ENCODE results near the gene RAB10. TPM values are rescaled to one million over a fixed set of nuclear protein-coding genes. Genes with fewer than 3 reads are reported as not detected.
A peak's percentile ranks its signal among the peaks of the same experiment; 100 is the strongest.

Gene RAB10
- total and polyA plus RNA-seq, 2 experiments from 2014 or later = 102 to 143 TPM

DNA sequence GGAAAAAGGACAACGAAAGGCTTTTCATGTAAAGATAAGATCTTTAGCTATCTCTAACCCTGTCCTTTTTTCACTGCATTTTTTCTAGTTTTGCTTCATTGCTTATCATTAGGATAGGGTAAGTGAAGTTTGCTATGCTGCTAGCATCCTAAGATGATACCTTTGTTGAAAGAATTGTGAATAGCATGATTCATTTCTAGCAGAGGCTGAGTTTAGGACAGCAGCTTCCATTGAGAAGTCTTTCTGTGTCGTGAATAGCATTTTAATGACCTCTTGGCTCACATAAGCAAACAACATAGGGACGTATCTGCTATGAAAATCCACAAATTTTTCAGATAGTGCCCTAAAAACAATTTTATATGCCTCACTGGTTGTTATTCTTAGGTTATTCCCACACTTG, 102.6 kb downstream of the RAB10 start:
- H3K27me3 ChIP-seq (ENCODE audit: insufficient read depth) = no peaks in the 10 kb centered on the region
- H3K27ac ChIP-seq (ENCODE audit: low read depth) = no peak overlapping the region; the same call in 1 of the 2 replicates
- Mint-ChIP-seq H3K4me1 (peaks cover 15% of the 10 kb centered on the region), H3K27ac (no peak overlapping the region), H3K27me3 (ENCODE audit: insufficient read depth, low read depth, poor library complexity) (peaks cover 5% of the 10 kb centered on the region), H3K4me3 (no peak overlapping the region), H3K9me3 (no peaks in the 10 kb centered on the region), H3K36me3 (ENCODE audit: low read depth) (peaks cover 14% of the 10 kb centered on the region)
- no peak overlapping the region for H3K4me2 ChIP-seq
- H3K4me1 ChIP-seq (ENCODE audit: insufficient read depth) = peaks cover 10% of the 10 kb centered on the region; the same call in 1 of the 2 replicates
- no peak overlapping the region for H3K4me3 ChIP-seq
- H3F3A ChIP-seq (replicated peaks; ENCODE audit: low read depth) = no peaks in the 10 kb centered on the region
- H4K20me1 ChIP-seq (replicated peaks; ENCODE audit: insufficient read depth) = peaks cover 8% of the 10 kb centered on the region; the same call in 1 of the 2 replicates
- DNase-seq (ENCODE audit: low spot score) = no peak
- peaks cover 6% of the 10 kb centered on the region; the same call in 1 of the 2 replicates for H3K79me2 ChIP-seq (replicated peaks; ENCODE audit: insufficient read depth)
- ATAC-seq = no peak
- H2AFZ ChIP-seq = no peak overlapping the region
- H3K9me2 ChIP-seq (ENCODE audit: insufficient read depth) = no peaks in the 10 kb centered on the region
- H3K36me3 ChIP-seq (ENCODE audit: insufficient read depth) = no peaks in the 10 kb centered on the region
- TF ChIP-seq POLR2AphosphoS5 (IDR thresholded peaks at IDR 0.05; ENCODE audit: low read depth) = no peak
- no peak for TF ChIP-seq JUNB (IDR thresholded peaks at IDR 0.05; ENCODE audit: unreplicated experiment)
- no peak for TF ChIP-seq CTCF (conservative IDR thresholded peaks at IDR 0.05; ENCODE audit: low read depth in 2 of 2)

- H4K20me1 ChIP-seq (replicated peaks; ENCODE audit: insufficient read depth) = no peaks in the 10 kb centered on the region
- Mint-ChIP-seq H3K27ac (peak overlapping the region; percentile 51), H3K27me3 (ENCODE audit: insufficient read depth, low read depth, poor library complexity) (peaks cover 7% of the 10 kb centered on the region), H3K4me3 (no peak overlapping the region), H3K36me3 (ENCODE audit: low read depth) (peaks cover 10% of the 10 kb centered on the region), H3K9me3 (no peaks in the 10 kb centered on the region), H3K4me1 (peaks cover 18% of the 10 kb centered on the region)
- DNase-seq (ENCODE audit: low spot score) = no peak
- H3K79me2 ChIP-seq (replicated peaks; ENCODE audit: insufficient read depth) = no peaks in the 10 kb centered on the region
- H3K27ac ChIP-seq (ENCODE audit: low read depth) = 0 out of 2 replicates have a peak overlapping the region, but pooled peaks have one; percentile 70
- peak; percentile 33 for ATAC-seq
- H3K36me3 ChIP-seq (ENCODE audit: insufficient read depth) = no peaks in the 10 kb centered on the region
- H3K9me2 ChIP-seq (ENCODE audit: insufficient read depth) = no peaks in the 10 kb centered on the region
- H3K4me3 ChIP-seq = no peak overlapping the region
- no peaks in the 10 kb centered on the region for H3K27me3 ChIP-seq (ENCODE audit: insufficient read depth)
- H3K4me2 ChIP-seq = no peak overlapping the region
- H2AFZ ChIP-seq = no peak overlapping the region
- no peaks in the 10 kb centered on the region for H3K4me1 ChIP-seq (ENCODE audit: insufficient read depth)
- H3F3A ChIP-seq (replicated peaks; ENCODE audit: low read depth) = 0 out of 2 replicates have a peak, but pooled peaks cover 10% of the 10 kb centered on the region
- TF ChIP-seq ZNF331 (CRISPR knock-in tag; IDR thresholded peaks at IDR 0.05; ENCODE audit: low read depth) = no peak
- TF ChIP-seq REST (IDR thresholded peaks at IDR 0.05; ENCODE audit: unreplicated experiment) = no peak
- TF ChIP-seq, protein P1, sequence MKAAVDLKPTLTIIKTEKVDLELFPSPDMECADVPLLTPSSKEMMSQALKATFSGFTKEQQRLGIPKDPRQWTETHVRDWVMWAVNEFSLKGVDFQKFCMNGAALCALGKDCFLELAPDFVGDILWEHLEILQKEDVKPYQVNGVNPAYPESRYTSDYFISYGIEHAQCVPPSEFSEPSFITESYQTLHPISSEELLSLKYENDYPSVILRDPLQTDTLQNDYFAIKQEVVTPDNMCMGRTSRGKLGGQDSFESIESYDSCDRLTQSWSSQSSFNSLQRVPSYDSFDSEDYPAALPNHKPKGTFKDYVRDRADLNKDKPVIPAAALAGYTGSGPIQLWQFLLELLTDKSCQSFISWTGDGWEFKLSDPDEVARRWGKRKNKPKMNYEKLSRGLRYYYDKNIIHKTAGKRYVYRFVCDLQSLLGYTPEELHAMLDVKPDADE (IDR thresholded peaks at IDR 0.05) = no peak
- TF ChIP-seq EZH2 (IDR thresholded peaks at IDR 0.05; ENCODE audit: low read depth, unreplicated experiment) = no peak
- no peak for TF ChIP-seq STAT1 (IDR thresholded peaks at IDR 0.05; ENCODE audit: unreplicated experiment)
- TF ChIP-seq CREB1 (CRISPR knock-in tag; IDR thresholded peaks at IDR 0.05; ENCODE audit: low read depth) = no peak
Observed at GRCh38 chr2:26139269-26140183, 105.6 kb downstream of the RAB10 start.

All from GM23338 (cell line).